NCI-H2029 treated with DMSO at 0.1 percent for 48 hours (cell line): ENCODE data around the gene IL17REL.
A peak's percentile ranks its signal among the peaks of the same experiment; 100 is the strongest.

Experiments
- DNase-seq: peaks from one replicate; lab custom pipeline; 2025; lab: John Stamatoyannopoulos, UW

Gene IL17REL

DNA sequence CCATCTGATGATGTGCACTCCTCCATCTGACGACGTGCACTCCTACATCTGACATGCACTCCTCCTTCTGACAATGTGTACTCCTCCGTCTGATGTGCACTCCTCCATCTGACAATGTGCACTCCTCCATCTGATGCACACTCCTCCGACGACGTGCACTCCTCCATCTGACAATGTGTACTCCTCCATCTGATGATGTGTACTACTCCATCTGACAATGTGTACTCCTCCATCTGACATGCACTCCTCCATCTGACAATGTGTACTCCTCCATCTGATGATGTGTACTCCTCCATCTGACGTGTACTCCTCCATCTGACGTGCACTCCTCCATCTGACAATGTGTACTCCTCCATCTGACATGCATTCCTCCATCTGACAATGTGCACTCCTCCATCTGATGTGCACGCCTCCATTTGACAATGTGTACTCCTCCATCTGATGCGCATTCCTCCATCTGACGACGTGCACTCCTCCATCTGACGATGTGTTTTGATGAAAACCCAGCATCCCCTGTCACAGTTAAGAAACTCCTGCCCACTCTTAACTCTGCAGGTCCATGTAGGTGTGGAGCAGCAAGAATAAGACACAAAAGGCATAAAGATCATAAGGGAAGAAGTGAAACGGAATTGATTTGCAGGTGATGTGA lies 9.7 kb upstream of the IL17REL start:
- DNase-seq, result no peak

DNA sequence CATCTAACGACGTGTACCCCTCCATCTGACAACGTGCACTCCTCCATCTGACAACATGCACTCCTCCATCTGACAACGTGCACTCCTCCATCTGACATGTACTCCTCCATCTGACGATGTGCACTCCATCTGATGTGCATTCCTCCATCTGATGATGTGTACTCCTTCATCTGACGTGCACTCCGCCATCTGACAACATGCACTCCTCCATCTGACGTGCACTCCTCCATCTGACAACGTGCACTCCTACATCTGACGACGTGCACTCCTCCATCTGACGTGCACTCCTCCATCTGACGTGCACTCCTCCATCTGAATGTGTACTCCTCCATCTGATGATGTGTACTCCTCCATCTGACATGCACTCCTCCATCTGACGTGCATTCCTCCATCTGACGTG lies 8.0 kb upstream of the IL17REL start:
- no peak for DNase-seq

DNA sequence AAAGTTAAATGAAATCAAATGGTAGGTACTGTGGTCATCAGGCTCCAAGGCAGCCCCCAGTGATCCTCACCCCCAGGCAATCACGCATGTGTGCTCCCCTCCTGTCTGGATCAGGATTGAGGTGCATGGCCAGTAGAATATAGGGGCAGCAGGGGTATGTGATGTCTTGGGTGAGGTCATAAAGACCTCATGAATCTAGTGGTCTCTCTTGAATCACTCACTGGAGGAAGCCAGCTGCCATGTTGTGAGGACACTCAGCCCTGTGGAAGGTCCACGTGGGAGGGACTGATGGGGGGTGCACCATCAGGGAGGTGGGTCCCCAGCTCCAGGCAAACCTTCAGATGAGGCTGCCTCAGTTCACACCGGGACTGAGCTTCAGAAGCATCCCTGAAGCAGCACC lies 6.8 kb upstream of the IL17REL start:
- DNase-seq, result no peak

DNA sequence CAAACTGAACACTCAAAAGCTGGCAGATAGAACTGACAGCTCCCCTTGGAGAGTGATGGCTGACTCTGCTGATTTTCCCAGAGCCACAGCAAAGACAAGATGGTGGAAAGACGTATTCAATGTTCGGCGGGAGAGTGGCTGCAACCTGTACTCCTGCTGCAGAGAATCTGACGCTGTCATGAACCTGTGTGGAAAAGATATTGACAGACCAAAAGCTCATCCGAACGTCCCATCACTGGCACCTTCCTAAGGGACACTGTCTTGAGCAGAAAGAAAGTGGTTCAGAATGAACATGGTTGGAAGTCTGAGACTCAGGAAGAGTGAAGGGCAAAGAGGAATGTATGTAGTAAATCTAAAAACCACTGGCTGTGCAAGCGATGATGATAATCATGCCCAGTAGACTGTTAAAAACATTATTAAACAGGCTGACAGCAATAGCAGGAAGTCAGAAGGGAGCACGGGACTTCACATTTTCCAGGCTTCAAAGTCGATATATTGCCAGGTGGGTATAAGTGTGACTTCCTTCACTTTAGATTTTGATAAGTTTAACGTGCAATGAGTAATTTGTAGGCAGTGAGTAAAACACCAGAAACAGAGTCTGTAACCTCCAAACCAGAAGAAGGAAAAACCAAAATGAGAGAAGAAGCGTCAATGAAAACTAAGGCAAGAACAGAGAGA lies 6.2 kb upstream of the IL17REL start:
- no peak for DNase-seq

GRCh38 chr22:50017701-50018224 lies 5.2 kb upstream of the IL17REL start:
- DNase-seq, result no peak

- DNase-seq, result no peak
Observed at GRCh38 chr22:50016988-50017700, 4.6 kb upstream of the IL17REL start.

GRCh38 chr22:50016308-50016987 lies 3.9 kb upstream of the IL17REL start:
- DNase-seq, result no peak

DNA sequence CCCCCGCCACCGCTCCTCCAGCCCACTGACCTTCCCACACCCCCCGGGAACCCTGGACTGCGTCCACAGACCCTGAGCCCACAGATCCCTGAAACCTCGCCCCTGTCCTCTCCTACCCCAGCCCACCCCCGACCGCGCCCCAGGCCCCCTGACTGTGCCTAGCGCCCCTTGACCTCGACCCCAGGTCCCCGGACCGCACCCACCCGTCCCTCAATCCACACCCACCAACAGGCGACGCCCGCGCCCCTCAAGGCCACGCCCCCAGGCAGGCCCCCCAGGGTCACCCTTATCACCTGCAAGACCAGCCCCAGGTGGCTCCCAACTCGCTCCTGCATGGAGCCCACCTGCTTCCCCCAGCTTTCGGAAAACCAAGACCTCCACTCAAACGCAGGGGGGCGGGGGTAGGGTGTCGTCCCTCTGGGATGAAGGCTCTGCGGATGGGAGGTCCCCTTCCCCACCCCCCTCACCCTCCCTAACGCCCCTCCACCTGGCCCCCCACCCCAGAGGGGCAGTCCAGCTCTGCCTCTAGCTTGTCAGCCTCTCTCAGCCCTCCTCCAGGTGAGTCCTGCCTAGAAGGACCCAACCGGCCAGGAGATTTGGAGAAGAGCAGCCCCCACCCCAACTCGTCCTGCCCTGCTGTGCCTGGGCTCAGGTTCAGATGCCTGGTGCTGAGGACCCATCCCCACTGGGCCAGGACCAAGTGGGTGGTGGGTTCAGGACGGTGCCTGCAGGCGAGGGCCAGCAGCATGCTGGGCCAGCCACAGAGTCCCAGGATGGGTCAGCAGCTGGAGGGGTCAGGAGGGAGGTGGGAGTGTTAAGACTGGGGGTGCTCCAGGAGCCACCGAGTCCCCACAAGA lies 3.1 kb upstream of the IL17REL start:
- DNase-seq, result no peak

DNA sequence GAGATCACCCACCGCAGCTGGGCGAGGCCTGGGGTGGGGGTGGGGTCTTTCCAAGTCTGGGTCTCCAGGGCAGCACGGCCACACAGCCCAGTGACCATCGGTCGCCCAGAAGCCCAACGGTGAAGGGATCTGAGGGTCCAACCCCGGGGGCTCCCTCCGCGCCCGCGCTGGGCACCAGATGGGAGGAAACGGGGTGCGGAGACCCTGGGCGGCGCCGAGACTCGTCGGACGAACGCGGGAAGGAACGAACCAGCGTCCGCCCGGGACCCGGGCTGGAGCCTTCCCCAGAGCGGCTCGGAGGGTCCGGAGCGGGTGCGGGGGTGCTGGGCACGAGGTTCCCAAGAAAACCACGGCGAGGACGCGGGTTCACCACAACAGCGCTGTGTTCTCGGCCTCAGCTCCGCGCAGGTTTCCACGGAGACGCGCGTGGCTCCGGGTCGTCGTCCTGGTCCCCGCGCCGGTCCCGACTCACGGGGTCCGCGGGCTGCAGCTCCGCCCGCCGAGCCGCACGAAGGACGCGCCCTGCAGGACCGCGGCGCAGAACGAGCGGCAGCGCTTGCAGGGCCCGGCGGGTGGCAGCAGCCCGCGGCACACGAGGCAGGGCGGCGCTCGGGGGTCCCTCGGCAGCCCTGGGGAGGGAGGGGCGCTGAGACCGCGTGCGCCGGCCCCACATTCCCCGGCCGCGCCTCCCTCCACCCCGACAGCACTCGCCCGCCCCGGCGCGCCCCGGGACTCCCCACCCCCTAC lies 2.3 kb upstream of the IL17REL start:
- DNase-seq, result no peak

DNA sequence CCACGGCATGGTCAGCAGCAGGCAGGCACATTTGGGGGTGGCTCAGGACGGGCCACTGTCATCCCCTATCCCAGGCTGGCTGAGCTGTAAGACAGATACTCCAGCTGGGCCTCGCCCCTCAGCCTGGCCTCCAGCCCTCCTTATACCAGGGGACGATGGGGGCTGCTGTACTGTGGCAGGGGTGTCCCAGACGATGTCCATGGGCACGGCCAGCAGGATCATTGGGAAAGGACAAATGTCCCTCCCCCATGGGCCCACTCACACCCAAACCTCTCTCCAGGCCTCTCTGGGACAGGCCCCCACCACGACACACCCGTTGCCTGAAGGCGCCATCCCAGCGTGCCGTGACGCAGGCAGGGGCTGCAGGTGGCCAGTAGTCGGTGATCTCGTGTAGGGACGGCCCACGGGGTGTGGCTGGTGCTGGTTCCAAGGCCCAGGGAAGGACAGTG lies 1.5 kb upstream of the IL17REL start:
- no peak for DNase-seq

DNA sequence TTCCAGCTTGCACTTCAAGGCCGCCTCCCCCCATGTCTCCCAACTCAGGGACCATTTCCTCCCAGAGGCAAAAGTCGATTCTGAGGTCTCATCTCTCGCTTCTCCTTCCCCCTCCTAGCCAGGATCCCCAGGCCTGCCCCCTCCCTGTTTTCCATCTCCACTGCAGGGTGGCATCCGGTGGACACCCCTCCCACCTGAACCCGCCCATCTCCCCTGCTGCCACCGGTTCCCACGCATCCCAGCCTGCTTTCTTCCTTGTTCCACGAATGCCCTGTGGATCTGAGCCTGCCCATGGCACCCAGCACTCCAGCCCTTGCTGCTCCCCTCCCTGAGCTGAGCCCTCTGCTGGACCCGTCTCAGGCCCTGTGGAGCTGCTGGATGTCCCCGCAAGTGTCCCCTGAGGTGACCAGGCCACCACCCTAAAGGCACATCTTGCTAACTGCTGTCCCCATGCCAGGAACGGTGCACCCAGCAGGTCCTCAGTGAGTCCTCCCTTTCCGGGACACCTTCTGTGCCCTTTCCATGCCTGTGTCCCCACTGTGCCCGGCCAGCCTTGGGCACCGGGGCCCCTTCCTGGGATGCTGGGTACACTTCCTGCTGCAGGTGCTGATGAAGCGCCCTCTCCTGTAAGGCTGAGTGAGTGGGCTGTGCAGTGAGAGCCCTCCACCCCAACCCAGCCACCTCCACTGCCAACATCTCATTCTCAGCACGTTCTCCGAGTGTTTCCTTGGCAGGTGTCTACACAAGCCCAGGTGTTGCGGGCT lies 936 bp downstream of the IL17REL start:
- DNase-seq, result peak; percentile 41

DNA sequence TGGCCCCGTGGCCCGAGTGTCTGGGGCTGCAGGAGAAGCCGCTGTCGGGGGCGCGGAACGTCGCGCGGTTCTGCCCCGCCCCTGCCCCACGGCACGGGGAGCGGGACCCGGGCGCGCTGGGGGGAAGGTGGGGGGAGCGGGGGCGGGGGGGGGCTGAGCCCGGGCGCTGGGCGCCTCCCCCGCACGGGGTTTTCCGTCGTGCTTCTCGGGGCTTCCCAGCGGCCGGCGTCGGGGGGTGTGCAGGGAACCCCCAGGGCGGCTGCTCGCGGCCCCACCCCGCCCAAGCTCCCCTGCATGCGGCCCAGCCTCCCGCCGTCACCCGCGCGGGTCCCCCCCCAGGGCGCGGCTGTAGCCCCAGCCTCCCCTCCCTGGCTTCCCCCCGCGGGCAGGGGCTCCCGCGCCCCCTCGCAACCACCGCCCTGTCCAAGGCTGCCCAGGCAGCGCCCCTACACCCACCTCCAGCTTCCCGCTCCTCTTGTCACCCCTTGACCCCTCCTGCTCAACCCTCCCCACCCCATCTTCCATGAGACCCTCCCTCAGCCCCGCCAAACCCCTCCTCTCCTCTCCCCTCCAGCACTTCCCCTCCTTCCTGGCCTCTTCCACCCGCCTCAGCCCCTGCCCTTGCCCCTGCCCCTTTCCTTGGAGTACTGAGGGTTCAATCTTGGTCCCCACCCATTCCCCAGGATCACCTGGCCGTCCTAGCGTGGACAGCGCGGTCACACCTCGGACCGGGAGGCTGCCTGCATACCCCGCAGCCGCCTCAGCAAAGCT lies 1.7 kb downstream of the IL17REL start:
- DNase-seq, result no peak

- no peak for DNase-seq
Observed at GRCh38 chr22:50009765-50010675, 2.5 kb downstream of the IL17REL start.

DNA sequence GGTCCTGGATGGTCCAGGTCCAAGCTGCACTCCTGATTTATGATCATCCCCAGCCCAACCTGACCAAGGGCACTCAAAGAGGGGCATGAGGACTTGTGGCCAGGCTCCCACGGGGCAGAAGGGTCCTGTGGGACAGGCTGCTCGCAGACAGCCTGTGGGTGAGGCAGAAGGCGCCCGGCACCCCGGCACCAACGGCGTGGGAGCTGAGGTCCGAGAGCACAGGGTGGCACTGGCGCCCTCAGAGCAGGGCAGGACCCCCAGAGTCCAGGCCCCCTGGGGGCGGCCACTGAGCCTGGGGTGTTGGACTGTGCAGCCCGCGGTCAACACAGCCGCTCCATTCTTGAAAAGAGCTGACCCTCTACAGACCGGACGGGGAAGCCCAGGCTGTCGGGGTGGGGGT lies 3.3 kb downstream of the IL17REL start:
- no peak for DNase-seq

DNA sequence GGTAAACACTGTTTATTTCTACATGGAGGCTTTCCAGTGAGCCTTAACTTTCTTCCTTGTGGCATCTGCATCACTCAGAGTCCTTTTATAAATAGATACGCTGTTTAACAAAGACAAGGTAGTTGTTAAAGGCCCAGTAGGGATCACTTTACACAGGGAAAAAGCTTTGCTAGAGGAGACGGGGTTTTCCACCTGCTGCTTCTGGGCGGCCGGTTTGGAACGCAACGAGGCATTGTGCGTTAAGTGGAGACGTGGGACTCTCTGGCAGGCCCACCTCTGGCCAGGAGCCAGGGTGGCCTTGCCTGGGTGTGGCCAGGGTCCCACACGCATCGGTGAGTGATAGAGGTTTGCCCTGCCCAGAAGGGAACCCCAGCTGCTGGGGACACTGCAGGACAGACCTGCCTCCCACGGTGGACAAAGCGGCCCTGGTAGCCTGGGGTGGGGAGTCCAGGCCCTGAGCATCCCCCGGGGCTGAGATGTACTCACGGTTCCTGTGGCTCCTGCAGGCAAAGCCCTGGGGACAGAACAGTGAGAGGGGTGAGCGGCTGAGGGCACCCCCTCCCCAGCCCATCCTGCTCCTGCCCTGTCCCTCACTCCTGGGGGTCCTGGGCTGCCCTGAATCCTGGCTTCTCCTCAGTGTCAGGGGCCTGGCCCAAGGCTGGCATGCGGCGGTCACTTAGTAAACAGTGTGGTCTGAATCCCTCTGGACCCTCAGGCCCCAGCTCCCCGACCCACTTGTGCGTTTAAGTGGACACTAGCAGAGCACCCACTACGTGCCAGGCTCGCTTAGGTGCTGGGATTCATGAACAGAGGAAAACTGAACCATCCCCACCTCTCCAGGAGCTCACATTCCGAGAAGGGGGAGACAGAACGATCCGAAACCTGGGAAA lies 4.2 kb downstream of the IL17REL start:
- peak; percentile 63 for DNase-seq

GRCh38 chr22:50007057-50007511 lies 5.5 kb downstream of the IL17REL start:
- no peak for DNase-seq

- DNase-seq, result no peak
Observed at GRCh38 chr22:50004918-50005317, 7.6 kb downstream of the IL17REL start.
